K562 (cell line): Measurements from ENCODE around the gene USP48. TPM values are rescaled to one million over a fixed set of nuclear protein-coding genes. Genes with fewer than 3 reads are reported as not detected.

ENCODE experiments used
- ATAC-seq: fragments of 200-7000 bp; cut with Tn5 transposase; 3 replicates; pipeline ENCODE4 v1.9.1; 2020; ENCODE audit warnings: moderate library complexity
- BruUV-seq: library from RNA; stranded (reverse); fragments of 400-500 nt; replicated peaks from 2 replicates; lab custom pipeline; 2021; lab: Mats Ljungman, UMichigan
- CTCF ChIA-PET: fragments of 300-600 bp; formaldehyde crosslinking; extraction: SDS; loops from one replicate; lab custom pipeline; 2021; ENCODE audit warnings: low intra/inter-chr PET ratio; lab: Yijun Ruan, JAX
- POLR2A ChIA-PET: fragments of 300-600, 350-650 bp; sonication (Branson Sonifier 250); formaldehyde crosslinking; extraction: SDS; loops from one replicate; lab custom pipeline; 2021; ENCODE audit warnings: antibody characterized with exemption, inconsistent platforms; lab: Yijun Ruan, JAX
- DNase-seq, 4 experiments: peaks; one replicate each; pipeline versions ENCODE4 v3.0.0 to v3.0.0-alpha.2; 2011 to 2018; ENCODE audit warnings: low spot score in 3 of 4, mixed read lengths in 3 of 4; ENCODE audit errors: extremely low read depth in 1 of 4
- FAIRE-seq: peaks from 2 replicates; lab custom pipeline; 2011; peaks lifted over from hg19 to GRCh38; lab: Jason Lieb, UNC
- H2AFZ ChIP-seq: 2 replicates; pipeline ENCODE4 v1.6.0; 2011; ENCODE audit warnings: low read depth, low read length, control low read depth, inconsistent platforms
- H3K27ac ChIP-seq: fragments of 200-600 bp; 3 replicates; pipeline ENCODE4 v1.8.0; 2011; ENCODE audit warnings: low read depth, mild to moderate bottlenecking, control low read depth, inconsistent platforms, low read length, moderate library complexity, mixed read lengths; ENCODE audit errors: extremely low read depth
- H3K27me3 ChIP-seq, 2 experiments: fragments of 300-600 bp in 1 of 2; 2 replicates in 1 of 2; 3 replicates in 1 of 2; pipeline versions ENCODE4 v1.6.0 to v1.8.0; 2011; ENCODE audit warnings: inconsistent platforms in 2 of 2, low read length in 2 of 2, mild to moderate bottlenecking in 1 of 2, mixed read lengths in 1 of 2, moderate library complexity in 1 of 2; ENCODE audit not compliant: control insufficient read depth in 2 of 2, insufficient read depth in 2 of 2
- H3K36me3 ChIP-seq: fragments of 300-600 bp; 3 replicates; pipeline ENCODE4 v1.8.0; 2011; ENCODE audit warnings: mild to moderate bottlenecking, low read length, inconsistent platforms; ENCODE audit not compliant: control insufficient read depth, insufficient read depth
- H3K4me1 ChIP-seq, 2 experiments: fragments of 200-600 bp in 1 of 2; replicated peaks in 1 of 2; 2 replicates in 1 of 2; 3 replicates in 1 of 2; pipeline versions ENCODE4 v1.5.1 to v1.8.0; 2011; ENCODE audit warnings: inconsistent platforms in 2 of 2, low read length in 2 of 2, mild to moderate bottlenecking in 1 of 2, mixed read lengths in 1 of 2, moderate library complexity in 1 of 2; ENCODE audit not compliant: control insufficient read depth in 2 of 2, insufficient read depth in 2 of 2
- H3K4me2 ChIP-seq: 2 replicates; pipeline ENCODE4 v1.6.1; 2011; ENCODE audit warnings: low read length, control low read depth, inconsistent platforms, mixed read lengths; ENCODE audit not compliant: insufficient read depth
- H3K4me3 ChIP-seq: fragments of 200-600 bp; sonication (generic), shearing (Covaris generic); 2 replicates; pipeline ENCODE4 v1.5.1; 2016; ENCODE audit warnings: control low read depth, inconsistent platforms
- H3K79me2 ChIP-seq: fragments of 200-600 bp; 3 replicates; pipeline ENCODE4 v1.8.0; 2011; ENCODE audit warnings: low read length, inconsistent platforms; ENCODE audit not compliant: control insufficient read depth, insufficient read depth
- H3K9ac ChIP-seq, 2 experiments: 2 replicates each; pipeline versions ENCODE4 v1.6.0 to v1.6.1; 2011; ENCODE audit warnings: low read depth in 2 of 2, low read length in 2 of 2, control low read depth in 1 of 2, inconsistent platforms in 1 of 2, mild to moderate bottlenecking in 1 of 2, mixed read lengths in 1 of 2; ENCODE audit not compliant: insufficient read depth in 1 of 2
- H3K9me1 ChIP-seq: one replicate; pipeline ENCODE4 v1.6.0; 2011; ENCODE audit warnings: inconsistent platforms, mild to moderate bottlenecking, low read length, moderate library complexity; ENCODE audit not compliant: control insufficient read depth, insufficient read depth
- H3K9me3 ChIP-seq: replicated peaks from 2 replicates; pipeline ENCODE4 v1.5.1; 2011; ENCODE audit warnings: low read depth, low read length, inconsistent platforms; ENCODE audit not compliant: control insufficient read depth, insufficient read depth
- H4K20me1 ChIP-seq: replicated peaks from 2 replicates; pipeline ENCODE4 v1.6.1; 2011; ENCODE audit warnings: low read length, inconsistent platforms, mixed read lengths; ENCODE audit not compliant: control insufficient read depth, insufficient read depth
- C11orf30 ChIP-seq: fragments of 450-650 bp; IDR thresholded peaks from 2 replicates; pipeline ENCODE4 v1.6.1; 2016; ENCODE audit warnings: low read depth, mild to moderate bottlenecking
- EHMT2 ChIP-seq: fragments of 450-650 bp; IDR thresholded peaks from 2 replicates; pipeline ENCODE4 v1.6.1; 2018; ENCODE audit warnings: antibody characterized with exemption
- EP300 ChIP-seq: IDR thresholded peaks from 2 replicates; pipeline ENCODE4 v1.6.1; 2012; ENCODE audit warnings: low read length, improper control_type of control experiment
- ESRRA ChIP-seq: fragments of 450-650 bp; IDR thresholded peaks from 2 replicates; pipeline ENCODE4 v1.6.1; 2014; ENCODE audit warnings: low read depth, mild to moderate bottlenecking, moderate library complexity, borderline replicate concordance
- GTF2E2 ChIP-seq: fragments of 200-800 bp; sonication (Bioruptor generic); IDR thresholded peaks from 2 replicates; pipeline ENCODE4 v1.6.1; 2016; ENCODE audit warnings: missing genetic modification characterization, missing compliant biosample characterization
- MAFG ChIP-seq: fragments of 450-650 bp; conservative IDR thresholded peaks from 2 replicates; pipeline ENCODE4 v1.6.1; 2016; ENCODE audit warnings: missing genetic modification characterization, missing compliant biosample characterization
- SAFB2 ChIP-seq: fragments of 200-400 bp; formaldehyde crosslinking; IDR thresholded peaks from 2 replicates; pipeline ENCODE4 v1.6.1; 2018; ENCODE audit warnings: borderline replicate concordance, low read length, low read depth, moderate library complexity; ENCODE audit not compliant: severe bottlenecking
- THAP7 ChIP-seq: fragments of 250-450 bp; sonication (Bioruptor Pico); IDR thresholded peaks from 2 replicates; pipeline ENCODE4 v1.5.0; 2021
- XRCC4 ChIP-seq: IDR thresholded peaks from one replicate; pipeline ENCODE4 v1.6.1; 2011; ENCODE audit not compliant: insufficient read depth, insufficient read length; ENCODE audit errors: extremely low read depth
- ZHX1 ChIP-seq: fragments of 150-350 bp; conservative IDR thresholded peaks from 2 replicates; pipeline ENCODE4 v1.6.1; 2014; ENCODE audit warnings: low read length
- WGBS: fragments of 100-300 bp; shearing (Covaris generic); methylation state at CpG from one replicate; pipeline ENCODE4 v1.1.6; 2016; ENCODE audit warnings: low coverage, mixed read lengths; ENCODE audit not compliant: insufficient coverage; ENCODE audit errors: missing lambda C conversion rate; 5-methylcytosine and 5-hydroxymethylcytosine counted together
- in situ Hi-C: fragments of 300-500 bp; cut with MboI; formaldehyde crosslinking; loops from 4 replicates; pipeline ENCODE4 v1.15.0; 2018; ENCODE audit warnings: inconsistent platforms, mixed read lengths
- intact Hi-C: fragments of 100-400 bp; cut with micrococcal nuclease; formaldehyde crosslinking; loops from 2 replicates; pipeline ENCODE4 v1.14.2; 2022
- polyA plus RNA-seq, 8 experiments: library from polyadenylated mRNA; depleted of rRNA in 4 of 8; stranded (reverse) in 5 of 8; unstranded in 3 of 8; fragments of >200 nt; fragmentation: Nextera tagmentation in 2 of 8; fragmentation: Illumina TruSeq in 1 of 8; extraction: Ambion mirVana in 2 of 8; extraction: Trizol in 1 of 8; gene quantifications; 2 replicates each; pipeline versions ENCODE4 v1.2.1 to v1.2.3, GENCODE V29; 2011 to 2014; ENCODE audit warnings: inconsistent platforms in 1 of 8, missing spikeins in 1 of 8
- total RNA-seq, 7 experiments: library from RNA; depleted of rRNA in 6 of 7; stranded (reverse); fragments of >200 nt in 6 of 7; fragmentation: Illumina TruSeq in 2 of 7; extraction: Trizol in 2 of 7; gene quantifications; 2 replicates each; pipeline versions ENCODE4 v1.2.1 to v1.2.3, GENCODE V29; 2011 to 2021; ENCODE audit warnings: low replicate concordance in 1 of 7

USP48 gene
- total and polyA plus RNA-seq, 9 of the 15 experiments (the other 6 are each of a cell fraction or from before 2014, with no cell fraction given), result 23.3 to 123 (median 106) TPM

- Histone ChIP-seq H3K4me2 (no peak overlapping the region), H3K9me1 (no peaks in the 10 kb centered on the region), H3K9me3 (no peaks in the 10 kb centered on the region), H3K9ac (no peak overlapping the region), H3K36me3 (peaks cover 80% of the 10 kb centered on the region), H4K20me1 (no peaks in the 10 kb centered on the region), H3K27me3 (no peaks in the 10 kb centered on the region), H3K27ac (no peak overlapping the region), H3K79me2 (peaks cover 12% of the 10 kb centered on the region; the same call in 1 of the 3 replicates), H2AFZ (no peak overlapping the region), H3K4me1 (no peaks in the 10 kb centered on the region), H3K4me3 (no peak overlapping the region)
- DNase-seq (no peak), ATAC-seq (no peak; the same call in 2 of the 3 replicates), FAIRE-seq (no peak)
- in situ Hi-C loops (no loop called here), intact Hi-C loops (no loop called here)
- 98% methylated on average over 2 of the region's 2 CpGs for WGBS
- ChIA-PET CTCF (no interaction called here), POLR2A (interaction anchor here (1.1 kb wide), 1 partner anchor 39 kb away, joined by 4 read pairs; no protein-coding TSS in a partner anchor)
- no TSS peak for BruUV-seq
- TF ChIP-seq ESRRA (no peak), ZHX1 (no peak), C11orf30 (no peak), EP300 (no peak), THAP7 (CRISPR knock-in tag) (no peak), XRCC4 (no peak), EHMT2 (no peak), GTF2E2 (no peak), MAFG (tag) (no peak), SAFB2 (no peak)
Observed at GRCh38 chr1:21742578-21742977, 40.4 kb downstream of the USP48 start.
